Chondrocyte (in vitro differentiated cells): Measurements from ENCODE around the gene SLC50A1. TPM values are rescaled to one million over a fixed set of nuclear protein-coding genes. Genes with fewer than 3 reads are reported as not detected.
A peak's percentile ranks its signal among the peaks of the same experiment; 100 is the strongest.

ENCODE experiments used
- DNase-seq: peaks from one replicate; pipeline ENCODE4 v3.0.0; 2021; ENCODE audit warnings: mixed read lengths, low spot score
- H3K27ac Mint-ChIP-seq: one replicate; pipeline ENCODE4 v1.8.0; 2021; ENCODE audit warnings: mild to moderate bottlenecking, moderate library complexity, mixed read lengths; ENCODE audit not compliant: unreplicated experiment
- H3K27me3 Mint-ChIP-seq: 2 replicates; pipeline ENCODE4 v1.8.0; 2021; ENCODE audit warnings: low read depth, mixed read lengths
- H3K36me3 Mint-ChIP-seq: 2 replicates; pipeline ENCODE4 v1.8.0; 2021; ENCODE audit warnings: low read depth, mixed read lengths
- H3K4me1 Mint-ChIP-seq: 2 replicates; pipeline ENCODE4 v1.8.0; 2021; ENCODE audit warnings: low read depth, mild to moderate bottlenecking, mixed read lengths
- H3K4me3 Mint-ChIP-seq: one replicate; pipeline ENCODE4 v1.8.0; 2021; ENCODE audit warnings: mild to moderate bottlenecking, moderate library complexity, mixed read lengths; ENCODE audit not compliant: unreplicated experiment
- H3K9me3 Mint-ChIP-seq: 2 replicates; pipeline ENCODE4 v1.8.0; 2021; ENCODE audit warnings: low read depth, mixed read lengths
- total RNA-seq: library from RNA; stranded (reverse); gene quantifications from 3 replicates; pipeline ENCODE4 v1.2.1, GENCODE V29; 2021
- TF ChIP-seq, protein P1 (sequence below): fragments of 200-600 bp; sonication (generic); IDR thresholded peaks from 2 replicates; pipeline ENCODE4 v1.5.0; 2021; ENCODE audit warnings: antibody characterized with exemption, mild to moderate bottlenecking, moderate library complexity

Gene SLC50A1
- total RNA-seq, 1 donor from 2014 or later: 37.9 TPM

DNA sequence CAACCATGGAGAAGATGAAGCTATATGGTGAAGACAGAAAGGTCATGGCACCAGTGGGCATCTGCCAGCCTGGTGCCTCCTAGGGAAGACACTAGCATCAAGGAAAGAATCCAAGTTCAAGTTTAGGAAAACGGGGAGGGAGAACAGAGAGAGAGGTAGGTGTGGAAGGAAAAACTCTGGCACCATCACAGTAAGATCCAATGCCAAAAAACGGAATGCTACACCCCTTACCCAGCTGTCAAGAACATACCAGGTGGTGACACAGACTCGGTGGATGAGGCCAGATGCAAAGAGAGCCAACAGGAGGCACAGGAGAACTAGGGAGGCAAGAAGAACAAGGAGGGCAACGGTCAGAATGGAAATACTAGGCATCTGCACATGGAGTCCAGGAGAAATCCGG lies 33.9 kb downstream of the SLC50A1 start:
- no peak overlapping the region for H3K4me3 Mint-ChIP-seq
- peaks cover 13% of the 10 kb centered on the region for H3K36me3 Mint-ChIP-seq
- H3K9me3 Mint-ChIP-seq: no peaks in the 10 kb centered on the region

DNA sequence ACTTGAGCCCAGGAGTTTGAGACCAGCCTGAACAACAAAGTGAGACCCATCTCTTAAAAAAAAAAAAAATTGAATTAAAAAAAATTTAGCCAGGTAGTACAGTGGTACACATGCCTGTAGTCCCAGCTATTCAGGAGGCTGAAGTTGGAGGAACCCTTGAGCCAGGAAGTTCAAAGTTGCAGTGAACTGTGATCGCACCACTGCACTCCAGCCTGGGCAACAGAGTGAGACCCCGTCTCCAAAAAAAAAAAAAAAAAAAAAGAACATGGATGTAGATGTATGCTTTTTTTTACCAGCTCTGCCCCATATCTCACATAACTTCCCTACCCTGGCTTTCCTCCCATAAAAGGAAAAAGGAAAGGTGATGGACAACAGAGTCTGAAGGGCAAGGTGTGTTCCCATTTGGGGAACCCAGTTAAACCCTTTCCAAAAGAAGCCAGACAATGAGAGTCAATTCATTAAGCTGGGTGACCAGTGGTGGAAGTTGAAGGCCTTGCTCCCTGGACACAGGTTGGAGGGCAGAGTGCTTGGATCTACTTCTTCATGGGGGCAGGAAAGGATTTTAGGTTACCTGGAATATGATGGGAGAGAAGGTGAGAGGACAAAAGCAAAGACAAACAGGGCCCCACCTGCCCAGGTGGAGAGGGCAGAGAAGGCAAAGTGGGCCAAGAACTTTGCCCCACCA lies 34.6 kb downstream of the SLC50A1 start:
- no peaks in the 10 kb centered on the region for H3K9me3 Mint-ChIP-seq
- H3K4me3 Mint-ChIP-seq: no peak overlapping the region
- H3K27me3 Mint-ChIP-seq: no peaks in the 10 kb centered on the region
- peaks cover 46% of the 10 kb centered on the region for H3K4me1 Mint-ChIP-seq
- peaks cover 13% of the 10 kb centered on the region for H3K36me3 Mint-ChIP-seq
- H3K27ac Mint-ChIP-seq: no peak overlapping the region
- TF ChIP-seq, protein P1, sequence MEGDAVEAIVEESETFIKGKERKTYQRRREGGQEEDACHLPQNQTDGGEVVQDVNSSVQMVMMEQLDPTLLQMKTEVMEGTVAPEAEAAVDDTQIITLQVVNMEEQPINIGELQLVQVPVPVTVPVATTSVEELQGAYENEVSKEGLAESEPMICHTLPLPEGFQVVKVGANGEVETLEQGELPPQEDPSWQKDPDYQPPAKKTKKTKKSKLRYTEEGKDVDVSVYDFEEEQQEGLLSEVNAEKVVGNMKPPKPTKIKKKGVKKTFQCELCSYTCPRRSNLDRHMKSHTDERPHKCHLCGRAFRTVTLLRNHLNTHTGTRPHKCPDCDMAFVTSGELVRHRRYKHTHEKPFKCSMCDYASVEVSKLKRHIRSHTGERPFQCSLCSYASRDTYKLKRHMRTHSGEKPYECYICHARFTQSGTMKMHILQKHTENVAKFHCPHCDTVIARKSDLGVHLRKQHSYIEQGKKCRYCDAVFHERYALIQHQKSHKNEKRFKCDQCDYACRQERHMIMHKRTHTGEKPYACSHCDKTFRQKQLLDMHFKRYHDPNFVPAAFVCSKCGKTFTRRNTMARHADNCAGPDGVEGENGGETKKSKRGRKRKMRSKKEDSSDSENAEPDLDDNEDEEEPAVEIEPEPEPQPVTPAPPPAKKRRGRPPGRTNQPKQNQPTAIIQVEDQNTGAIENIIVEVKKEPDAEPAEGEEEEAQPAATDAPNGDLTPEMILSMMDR: no peak
- DNase-seq: no peak

More for the DNA sequence above, 33.9 kb downstream of the SLC50A1 start:
- H3K4me1 Mint-ChIP-seq: peaks cover 39% of the 10 kb centered on the region
- DNase-seq: no peak
- H3K27me3 Mint-ChIP-seq: no peaks in the 10 kb centered on the region
- H3K27ac Mint-ChIP-seq: peak overlapping the region; percentile 52
- TF ChIP-seq, protein P1: no peak

DNA sequence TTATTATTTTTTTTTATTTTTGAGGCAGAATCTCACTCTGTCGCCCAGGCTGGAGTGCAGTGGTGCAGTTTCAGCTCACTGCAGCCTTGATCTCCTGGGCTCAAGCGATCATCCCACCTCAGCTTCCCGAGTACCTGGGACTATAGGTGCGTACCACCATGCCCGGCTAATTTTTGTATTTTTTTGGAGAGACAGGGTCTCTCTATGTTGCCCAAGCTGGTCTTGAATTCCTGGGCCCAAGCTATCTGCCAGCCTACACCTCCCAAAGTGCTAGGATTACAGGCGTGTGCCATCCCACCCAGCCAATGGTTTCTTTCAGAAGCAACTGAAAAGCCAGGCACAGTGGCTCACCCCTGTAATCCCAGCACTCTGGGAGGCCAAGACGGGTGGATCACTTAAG lies 35.2 kb downstream of the SLC50A1 start:
- no peak overlapping the region for H3K4me3 Mint-ChIP-seq

DNA sequence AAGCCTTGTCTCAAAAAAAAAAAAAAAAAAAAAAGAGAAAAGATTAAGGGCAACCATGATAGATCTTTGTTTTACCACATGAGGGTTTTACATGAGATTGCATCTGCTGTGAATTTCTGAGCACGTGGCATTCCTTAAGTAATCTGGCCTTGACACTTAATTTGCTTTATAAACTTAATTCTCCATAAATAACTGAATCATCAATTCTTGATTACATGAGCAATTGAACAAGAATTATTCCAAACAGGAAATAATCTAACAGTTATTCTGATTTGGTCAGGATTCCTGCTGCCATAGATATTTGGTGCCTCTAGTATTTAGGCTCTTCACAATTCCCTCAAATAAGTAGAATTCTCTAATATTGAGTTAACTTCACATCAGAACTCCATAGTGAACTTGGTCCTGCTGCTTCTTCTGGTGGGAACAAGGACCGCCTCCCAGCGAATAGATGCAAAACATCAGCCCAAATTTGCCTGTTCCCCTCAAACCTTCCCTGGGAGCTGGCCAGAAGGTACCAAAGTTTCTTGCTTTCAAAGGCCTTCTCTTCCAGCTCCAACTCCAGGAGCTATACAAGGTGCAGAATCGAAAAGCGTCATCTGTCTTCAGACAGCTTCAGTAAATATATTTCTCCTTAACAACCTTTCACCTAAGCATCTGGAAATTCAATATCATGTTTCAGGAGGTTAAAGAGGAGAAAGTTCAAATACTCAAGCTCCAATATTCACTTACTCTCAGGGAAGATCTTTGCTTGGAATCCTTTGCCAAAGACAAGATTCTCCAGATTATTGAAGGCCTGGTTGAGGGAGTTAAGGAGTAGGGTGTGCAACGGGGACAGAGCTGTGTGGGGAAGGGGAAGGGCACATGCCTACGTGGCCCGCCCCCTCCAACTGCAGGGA lies 36.4 kb downstream of the SLC50A1 start:
- Mint-ChIP-seq H3K27me3 (no peaks in the 10 kb centered on the region), H3K4me1 (peaks cover 60% of the 10 kb centered on the region), H3K27ac (peak overlapping the region; percentile 98), H3K36me3 (peaks cover 15% of the 10 kb centered on the region), H3K9me3 (no peaks in the 10 kb centered on the region), H3K4me3 (peak overlapping the region; percentile 97)
- DNase-seq: peak; percentile 15
- TF ChIP-seq, protein P1: no peak

More for the DNA sequence above, 35.2 kb downstream of the SLC50A1 start:
- TF ChIP-seq, protein P1: no peak
- DNase-seq: no peak
- no peaks in the 10 kb centered on the region for H3K27me3 Mint-ChIP-seq
- no peak overlapping the region for H3K27ac Mint-ChIP-seq
- peaks cover 13% of the 10 kb centered on the region for H3K36me3 Mint-ChIP-seq
- peaks cover 51% of the 10 kb centered on the region for H3K4me1 Mint-ChIP-seq
- no peaks in the 10 kb centered on the region for H3K9me3 Mint-ChIP-seq

DNA sequence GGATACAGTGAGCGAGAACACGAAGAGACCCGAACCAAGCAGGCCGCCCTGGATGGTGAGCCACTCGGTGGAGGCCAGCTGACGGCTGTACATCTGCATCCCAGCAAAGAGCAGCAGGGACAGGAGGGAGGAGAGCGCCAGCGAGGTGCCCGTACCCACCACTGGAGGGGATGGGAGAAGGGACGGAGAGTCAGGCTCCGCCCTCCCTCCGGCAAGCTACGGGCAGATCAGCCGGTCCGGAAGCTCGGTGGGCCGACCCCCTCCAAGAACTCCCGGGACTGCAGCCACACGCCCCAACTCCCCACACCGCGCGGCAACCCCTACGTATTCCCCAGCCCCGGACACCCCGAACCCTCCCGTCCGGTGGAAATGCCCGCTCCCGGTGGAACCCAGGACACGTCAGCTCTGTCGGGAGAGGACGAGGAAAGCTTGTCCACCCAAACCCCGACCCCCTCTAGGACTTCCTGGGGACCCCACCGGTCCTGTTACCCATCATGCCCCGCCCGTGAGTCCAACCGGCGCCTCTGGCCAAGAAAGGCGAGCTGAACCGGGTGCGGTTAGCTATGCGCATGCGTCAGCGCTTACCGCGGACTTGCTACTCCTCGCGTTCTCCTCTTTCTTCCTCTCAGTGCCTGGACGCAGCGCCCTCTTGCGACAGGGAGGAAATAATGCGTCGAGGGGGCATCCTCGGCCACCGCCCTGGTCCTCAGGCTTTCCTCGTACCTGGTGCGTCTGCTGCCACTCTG lies 37.3 kb downstream of the SLC50A1 start, which contains the start of gene KRTCAP2:
Gene KRTCAP2 (minus strand): TSS at position 573 of the 746 bp plus-strand sequence. CDS start 80 bp downstream, at position 493.
- TF ChIP-seq, protein P1: peak; percentile 96
- Mint-ChIP-seq H3K36me3 (peaks cover 20% of the 10 kb centered on the region), H3K9me3 (no peaks in the 10 kb centered on the region), H3K4me1 (peaks cover 54% of the 10 kb centered on the region), H3K27ac (peak within 1 kb of the TSS; percentile 98), H3K4me3 (peak within 1 kb of the TSS; percentile 97), H3K27me3 (no peaks in the 10 kb centered on the region)
- DNase-seq: peak; percentile 98
